ENCODE results near the gene CLCN2. TPM values are rescaled to one million over a fixed set of nuclear protein-coding genes. Genes with fewer than 3 reads are reported as not detected.

The CLCN2 gene
- total and polyA plus RNA-seq, 3 donors from 2014 or later = 46.7 to 118 (median 98.2) TPM

GRCh38 chr3:184307915-184308314 is 53.5 kb downstream of the CLCN2 start:
- Histone ChIP-seq H3K36me3 (ENCODE audit: low read depth, missing control alignments) (no peaks in the 10 kb centered on the region), H3K9me3 (no peaks in the 10 kb centered on the region), H3K4me3 (no peak overlapping the region), H3K27me3 (no peaks in the 10 kb centered on the region), H3K4me1 (peaks cover 7% of the 10 kb centered on the region), H3K27ac (no peak overlapping the region)
- 88 to 93% methylated on average over 9 of the region's 9 CpGs for WGBS, 2 donors
- no peak for DNase-seq
- no peak for TF ChIP-seq POLR2A (IDR thresholded peaks at IDR 0.05)
- no peak for TF ChIP-seq CTCF (IDR thresholded peaks at IDR 0.05)
- intact Hi-C loops (cut with DNase I; ENCODE audit: low total_unique reads) = no loop called here

- WGBS, 2 donors = 88 to 94% methylated on average over 4 of the region's 4 CpGs
- Histone ChIP-seq H3K9me3 (no peaks in the 10 kb centered on the region), H3K27me3 (no peaks in the 10 kb centered on the region), H3K4me3 (no peak overlapping the region), H3K27ac (no peak overlapping the region), H3K36me3 (ENCODE audit: low read depth, missing control alignments) (no peaks in the 10 kb centered on the region), H3K4me1 (peaks cover 7% of the 10 kb centered on the region)
- DNase-seq = no peak
- intact Hi-C loops (cut with DNase I; ENCODE audit: low total_unique reads) = no loop called here
- TF ChIP-seq CTCF (IDR thresholded peaks at IDR 0.05) = no peak
- no peak for TF ChIP-seq POLR2A (IDR thresholded peaks at IDR 0.05)
Observed at GRCh38 chr3:184306341-184306972, 54.9 kb downstream of the CLCN2 start.

- Histone ChIP-seq H3K27ac (no peak overlapping the region), H3K4me1 (peaks cover 7% of the 10 kb centered on the region), H3K27me3 (no peaks in the 10 kb centered on the region), H3K9me3 (no peaks in the 10 kb centered on the region), H3K4me3 (no peak overlapping the region), H3K36me3 (ENCODE audit: low read depth, missing control alignments) (no peaks in the 10 kb centered on the region)
- WGBS, 2 donors = 47 to 63% methylated on average over 1 of the region's 1 CpG
- no peak for TF ChIP-seq POLR2A (IDR thresholded peaks at IDR 0.05)
- peak; percentile 16 to 39 (median 30) for TF ChIP-seq CTCF (IDR thresholded peaks at IDR 0.05)
- intact Hi-C loops (cut with DNase I; ENCODE audit: low total_unique reads) = no loop called here
- no peak for DNase-seq
Observed at GRCh38 chr3:184305577-184305976, 55.8 kb downstream of the CLCN2 start.

GRCh38 chr3:184300378-184300720 is 61.1 kb downstream of the CLCN2 start:
- H3K4me3 ChIP-seq = no peak overlapping the region

More at GRCh38 chr3:184300378-184300720, 61.1 kb downstream of the CLCN2 start:
- H3K27ac ChIP-seq = no peak overlapping the region
- H3K9me3 ChIP-seq = no peaks in the 10 kb centered on the region
- TF ChIP-seq CTCF (IDR thresholded peaks at IDR 0.05) (no peak), POLR2A (IDR thresholded peaks at IDR 0.05) (no peak)
- H3K36me3 ChIP-seq (ENCODE audit: low read depth, missing control alignments) = no peaks in the 10 kb centered on the region
- intact Hi-C loops (cut with DNase I; ENCODE audit: low total_unique reads) = no loop called here
- H3K27me3 ChIP-seq = no peaks in the 10 kb centered on the region
- H3K4me1 ChIP-seq = peaks cover 10% of the 10 kb centered on the region
- 63 to 75% methylated on average over 3 of the region's 3 CpGs for WGBS, 2 donors
- no peak for DNase-seq

Data from testis (tissue), 3 donors.